Stimulated activated CD4-positive, alpha-beta T cell treated with anti-CD3 and anti-CD28 coated beads, Interleukin-4, amount 100 ng/mL, for 4 hours (primary cell): ENCODE measurements around the gene ITGB7.
"Not testable (repeated sequence)": the region's sequence is repeated elsewhere in the genome, so short reads cannot be mapped to it uniquely, and the experiment has no call there.

Source experiments
- DNase-seq, 2 experiments: peaks; one replicate each; pipeline ENCODE4 v3.0.0-alpha.2; 2020

The ITGB7 gene

GRCh38 chr12:53217051-53217930, 10.2 kb upstream of the ITGB7 start:
- DNase-seq: peak; percentile 36

- no peak for DNase-seq
These were observed 8.4 kb upstream of the ITGB7 start for GRCh38 chr12:53215497-53215896.

- DNase-seq: no peak
These were observed 7.8 kb upstream of the ITGB7 start for GRCh38 chr12:53214687-53215455.

GRCh38 chr12:53214221-53214620, 7.2 kb upstream of the ITGB7 start:
- no peak for DNase-seq

GRCh38 chr12:53213348-53213747, 6.3 kb upstream of the ITGB7 start:
- DNase-seq: peak; percentile 73 to 88

- DNase-seq: no peak
These were observed 5.9 kb upstream of the ITGB7 start for GRCh38 chr12:53212931-53213330.

GRCh38 chr12:53211476-53212381, 4.7 kb upstream of the ITGB7 start:
- no peak for DNase-seq

- DNase-seq: no peak
These were observed 3.8 kb upstream of the ITGB7 start for GRCh38 chr12:53210843-53211242.

- DNase-seq: peak in 1 of 2 experiments; percentile 35
These were observed 1.9 kb upstream of the ITGB7 start for GRCh38 chr12:53208877-53209463.

- DNase-seq: no peak
These were observed 1.4 kb upstream of the ITGB7 start for GRCh38 chr12:53208435-53208834.

GRCh38 chr12:53205747-53206419, 1.2 kb downstream of the ITGB7 start:
- DNase-seq: peak; percentile 41 to 46

GRCh38 chr12:53204351-53204750, 2.7 kb downstream of the ITGB7 start:
- DNase-seq: no peak

GRCh38 chr12:53202316-53202715, 4.7 kb downstream of the ITGB7 start:
- not testable (repeated sequence) for DNase-seq

- DNase-seq: no peak
These were observed 5.4 kb downstream of the ITGB7 start for GRCh38 chr12:53201639-53202038.

GRCh38 chr12:53201177-53201541, 5.9 kb downstream of the ITGB7 start:
- no peak for DNase-seq

GRCh38 chr12:53200458-53201176, 6.4 kb downstream of the ITGB7 start:
- no peak for DNase-seq

- DNase-seq: no peak
These were observed 7.0 kb downstream of the ITGB7 start for GRCh38 chr12:53200107-53200457.

GRCh38 chr12:53199700-53200099, 7.4 kb downstream of the ITGB7 start:
- DNase-seq: no peak

GRCh38 chr12:53198486-53199110, 8.5 kb downstream of the ITGB7 start:
- DNase-seq: no peak

GRCh38 chr12:53197011-53197640, 9.9 kb downstream of the ITGB7 start:
- DNase-seq: no peak
